ENCODE measurements around the gene TMEM190.
A peak's percentile ranks its signal among the peaks of the same experiment; 100 is the strongest.

TMEM190 gene

GRCh38 chr19:55339105-55339888, 37.3 kb upstream of the TMEM190 start, which contains the start of gene KMT5C (continued):
- TF ChIP-seq ZNF248 (tag by site-specific recombination; IDR thresholded peaks at IDR 0.05) (no peak), ZFP41 (tag by site-specific recombination; IDR thresholded peaks at IDR 0.05; ENCODE audit: borderline replicate concordance) (no peak), PRDM2 (tag by site-specific recombination; IDR thresholded peaks at IDR 0.05; ENCODE audit: borderline replicate concordance) (no peak), ZNF621 (tag by site-specific recombination; IDR thresholded peaks at IDR 0.05) (no peak), ZIC2 (tag by site-specific recombination; IDR thresholded peaks at IDR 0.05) (no peak), PRDM10 (tag by site-specific recombination; IDR thresholded peaks at IDR 0.05) (peak; percentile 71; the same call in 1 of the 2 replicates), ATF2 (tag by site-specific recombination; IDR thresholded peaks at IDR 0.05; ENCODE audit: low read depth) (no peak), ZNF350 (tag by site-specific recombination; IDR thresholded peaks at IDR 0.05) (no peak)

GRCh38 chr19:55339889-55340783, 36.5 kb upstream of the TMEM190 start:
- POLR2A ChIA-PET, result interaction anchor here (0.6 to 2.4 kb wide), 52 partner anchors 9 to 314 kb away, joined by 3 to 95 read pairs (median 4); partner anchors contain the start of genes BRSK1, FIZ1, GARIN5B and HSPBP1
- CTCF ChIA-PET, result interaction anchor here (0.5 to 2.0 kb wide), 13 partner anchors 10 to 266 kb away, joined by 3 to 17 read pairs (median 4); partner anchors contain the start of gene ZNF865
- TF ChIP-seq ZNF670 (tag by site-specific recombination; IDR thresholded peaks at IDR 0.05; ENCODE audit: low read depth) (no peak), ZNF214 (tag by site-specific recombination; IDR thresholded peaks at IDR 0.05; ENCODE audit: borderline replicate concordance) (no peak), ZBTB11 (tag by site-specific recombination; conservative IDR thresholded peaks at IDR 0.05; ENCODE audit: low read depth) (no peak), ZNF266 (tag by site-specific recombination; IDR thresholded peaks at IDR 0.05; ENCODE audit: low read depth) (no peak), GLI4 (tag by site-specific recombination; IDR thresholded peaks at IDR 0.05) (no peak), GLIS2 (tag by site-specific recombination; IDR thresholded peaks at IDR 0.05) (no peak), ZNF777 (tag by site-specific recombination; IDR thresholded peaks at IDR 0.05; ENCODE audit: borderline replicate concordance) (no peak), ZNF513 (tag by site-specific recombination; IDR thresholded peaks at IDR 0.05) (peak; percentile 22; the same call in 1 of the 2 replicates)

More at GRCh38 chr19:55339889-55340783, 36.5 kb upstream of the TMEM190 start:
- H3K36me3 ChIP-seq (ENCODE audit: control insufficient read depth in 2 of 2, insufficient read depth in 1 of 2, low read length in 2 of 2), result peaks cover 3 to 35% of the 10 kb centered on the region in 2 experiments
- H3K9me3 ChIP-seq (ENCODE audit: control insufficient read depth, insufficient read depth, low read depth, low read length), result no peaks in the 10 kb centered on the region
- H3K4me3 ChIP-seq (ENCODE audit: low read depth, low read length), result peak overlapping the region; percentile 88
- H3K4me1 ChIP-seq (ENCODE audit: control insufficient read depth, insufficient read depth, low read length), result peaks cover 14% of the 10 kb centered on the region
- peak overlapping the region; percentile 89 for H3K27ac ChIP-seq (ENCODE audit: extremely low read depth, low read depth, low read length)

Data from HEK293 (cell line).